ENCODE results near the gene TLR9. TPM values are rescaled to one million over a fixed set of nuclear protein-coding genes. Genes with fewer than 3 reads are reported as not detected.

The TLR9 gene
- total RNA-seq, 1 experiment from 2014 or later, result not detected

- no peaks in the 10 kb centered on the region for H3K36me3 ChIP-seq (ENCODE audit: control insufficient read depth, insufficient read depth, low read length)
- ATAC-seq (no peak), DNase-seq (ENCODE audit: low read depth, low spot score) (no peak)
- BruUV-seq (replicated peaks), result no TSS peak
- no peaks in the 10 kb centered on the region for H3K9me3 ChIP-seq (ENCODE audit: control insufficient read depth, insufficient read depth, low read depth, low read length)
- no peaks in the 10 kb centered on the region for H3K27me3 ChIP-seq (ENCODE audit: control insufficient read depth, insufficient read depth, low read length)
- CTCF ChIA-PET, result no interaction called here
- H3K4me3 ChIP-seq (ENCODE audit: low read depth in 2 of 2, low read length in 2 of 2), result no peak overlapping the region
- POLR2A ChIA-PET, result no interaction called here
- no peak overlapping the region for H3K27ac ChIP-seq (ENCODE audit: low read length)
- TF ChIP-seq POLR2AphosphoS5 (IDR thresholded peaks at IDR 0.05; ENCODE audit: low read depth, low read length) (no peak), SIN3A (IDR thresholded peaks at IDR 0.05; ENCODE audit: borderline replicate concordance, insufficient read depth, low read depth, low read length) (no peak)
- no peaks in the 10 kb centered on the region for H3K4me1 ChIP-seq (ENCODE audit: control insufficient read depth, insufficient read depth, low read length)
- intact Hi-C loops (cut with micrococcal nuclease; ENCODE audit: unreplicated experiment) (no loop called here), in situ Hi-C loops (cut with HindIII; ENCODE audit: low pct_unique_long_range_greater_than_20kb, low sequenced_read_pairs) (no loop called here)
Observed at GRCh38 chr3:52228751-52229291, 3.4 kb upstream of the TLR9 start.

GRCh38 chr3:52228266-52228665, 2.8 kb upstream of the TLR9 start:
- H3K27ac ChIP-seq (ENCODE audit: low read length), result no peak overlapping the region
- no peaks in the 10 kb centered on the region for H3K4me1 ChIP-seq (ENCODE audit: control insufficient read depth, insufficient read depth, low read length)
- no peaks in the 10 kb centered on the region for H3K9me3 ChIP-seq (ENCODE audit: control insufficient read depth, insufficient read depth, low read depth, low read length)
- intact Hi-C loops (cut with micrococcal nuclease; ENCODE audit: unreplicated experiment), result no loop called here
- H3K4me3 ChIP-seq (ENCODE audit: low read depth in 2 of 2, low read length in 2 of 2), result no peak overlapping the region
- BruUV-seq (replicated peaks), result no TSS peak
- ATAC-seq (no peak), DNase-seq (ENCODE audit: low read depth, low spot score) (no peak)
- POLR2A ChIA-PET, result no interaction called here
- no peaks in the 10 kb centered on the region for H3K27me3 ChIP-seq (ENCODE audit: control insufficient read depth, insufficient read depth, low read length)
- in situ Hi-C loops (cut with HindIII; ENCODE audit: low pct_unique_long_range_greater_than_20kb, low sequenced_read_pairs), result no loop called here
- H3K36me3 ChIP-seq (ENCODE audit: control insufficient read depth, insufficient read depth, low read length), result no peaks in the 10 kb centered on the region
- no peak for TF ChIP-seq CTCF (IDR thresholded peaks at IDR 0.05)
- TF ChIP-seq TCF7L2 (IDR thresholded peaks at IDR 0.05; ENCODE audit: low read depth, low read length), result no peak
- TF ChIP-seq SIN3A (IDR thresholded peaks at IDR 0.05; ENCODE audit: borderline replicate concordance, insufficient read depth, low read depth, low read length), result no peak
- no peak for TF ChIP-seq REST (IDR thresholded peaks at IDR 0.05; ENCODE audit: insufficient read depth in 1 of 2, low read depth in 2 of 2, low read length in 1 of 2)
- no peak for TF ChIP-seq POLR2AphosphoS5 (IDR thresholded peaks at IDR 0.05; ENCODE audit: low read depth, low read length)
- CTCF ChIA-PET, result no interaction called here

GRCh38 chr3:52227766-52228165, 2.3 kb upstream of the TLR9 start:
- ATAC-seq, result no peak
- DNase-seq (ENCODE audit: low read depth, low spot score), result no peak
- in situ Hi-C loops (cut with HindIII; ENCODE audit: low pct_unique_long_range_greater_than_20kb, low sequenced_read_pairs) (no loop called here), intact Hi-C loops (cut with micrococcal nuclease; ENCODE audit: unreplicated experiment) (no loop called here)
- Histone ChIP-seq H3K27ac (ENCODE audit: low read length) (no peak overlapping the region), H3K27me3 (ENCODE audit: control insufficient read depth, insufficient read depth, low read length) (no peaks in the 10 kb centered on the region), H3K4me1 (ENCODE audit: control insufficient read depth, insufficient read depth, low read length) (no peaks in the 10 kb centered on the region), H3K9me3 (ENCODE audit: control insufficient read depth, insufficient read depth, low read depth, low read length) (no peaks in the 10 kb centered on the region), H3K36me3 (ENCODE audit: control insufficient read depth, insufficient read depth, low read length) (no peaks in the 10 kb centered on the region), H3K4me3 (ENCODE audit: low read depth in 2 of 2, low read length in 2 of 2) (no peak overlapping the region)
- POLR2A ChIA-PET, result no interaction called here
- no TSS peak for BruUV-seq (replicated peaks)
- TF ChIP-seq REST (IDR thresholded peaks at IDR 0.05; ENCODE audit: insufficient read depth in 1 of 2, low read depth in 2 of 2, low read length in 1 of 2), result no peak
- TF ChIP-seq CTCF (IDR thresholded peaks at IDR 0.05), result no peak
- TF ChIP-seq SIN3A (IDR thresholded peaks at IDR 0.05; ENCODE audit: borderline replicate concordance, insufficient read depth, low read depth, low read length), result no peak
- TF ChIP-seq TCF7L2 (IDR thresholded peaks at IDR 0.05; ENCODE audit: low read depth, low read length), result no peak
- TF ChIP-seq POLR2AphosphoS5 (IDR thresholded peaks at IDR 0.05; ENCODE audit: low read depth, low read length), result no peak
- CTCF ChIA-PET, result interaction anchor here (0.6 kb wide), 1 partner anchor 69 kb away, joined by 5 read pairs; no protein-coding TSS in a partner anchor
